Measurements from ENCODE around the gene XRCC5. TPM values are rescaled to one million over a fixed set of nuclear protein-coding genes. Genes with fewer than 3 reads are reported as not detected.

Gene XRCC5
- total RNA-seq, 1 experiment from 2014 or later, result 290 TPM

DNA sequence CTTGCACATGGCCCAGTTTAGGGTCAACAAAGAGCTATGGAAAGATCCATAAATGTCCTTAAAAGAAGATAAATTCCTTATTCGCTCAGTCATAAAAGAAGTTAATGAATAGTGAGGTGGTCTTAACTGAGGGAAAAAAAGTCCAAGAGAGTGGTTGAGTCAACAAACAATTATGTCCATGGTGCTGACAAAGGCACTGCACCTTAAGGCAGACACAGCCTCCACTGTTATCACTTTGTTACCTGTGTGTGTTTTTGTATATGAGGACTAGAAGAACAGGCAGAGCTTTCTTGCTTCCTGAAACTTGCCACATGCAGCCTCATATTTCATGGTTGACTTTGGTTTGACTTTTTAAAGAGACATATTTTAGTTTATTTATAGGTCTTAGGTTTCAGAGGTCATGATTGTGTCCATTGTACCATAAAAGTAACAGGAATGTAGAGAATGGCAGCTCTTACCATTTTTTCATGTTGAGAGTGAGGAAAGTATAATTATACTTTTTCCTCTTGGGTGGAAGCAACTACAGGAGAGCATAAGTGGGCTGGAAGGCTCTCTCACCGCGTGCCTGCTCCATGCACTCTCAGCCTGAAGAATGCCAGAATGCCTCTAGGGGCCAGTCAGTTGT is 93.6 kb downstream of the XRCC5 start:
- ATAC-seq, result no peak
- POLR2A ChIA-PET (ENCODE audit: unreplicated experiment), result no interaction called here
- no peak overlapping the region for H3K27ac ChIP-seq (ENCODE audit: low read length)

DNA sequence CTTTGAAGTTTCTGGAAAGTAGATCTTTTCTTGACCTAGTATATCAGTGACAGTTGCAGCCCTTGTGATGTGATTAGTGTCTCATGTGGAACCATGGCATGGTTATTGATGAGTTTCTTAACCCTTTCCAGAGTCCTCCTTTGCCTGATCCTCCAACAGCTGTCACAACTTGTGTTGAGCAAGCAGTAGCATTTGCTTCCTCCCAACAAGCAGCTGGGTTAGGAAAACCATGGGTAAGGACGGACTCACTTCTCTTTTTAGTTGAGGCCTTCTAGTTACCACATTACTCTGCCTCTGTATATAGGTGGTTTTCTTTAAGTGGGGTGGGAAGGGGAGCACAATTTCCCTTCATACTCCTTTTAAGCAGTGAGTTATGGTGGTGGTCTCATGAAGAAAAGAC is 96.3 kb downstream of the XRCC5 start:
- H3K4me1 ChIP-seq (ENCODE audit: insufficient read depth, low read length), result no peaks in the 10 kb centered on the region
- CTCF ChIA-PET, result no interaction called here

More for the DNA sequence above, 93.6 kb downstream of the XRCC5 start:
- H3K4me3 ChIP-seq (ENCODE audit: low read length), result no peak overlapping the region
- H3K4me2 ChIP-seq (ENCODE audit: low read length), result no peak overlapping the region
- no peaks in the 10 kb centered on the region for H3F3A ChIP-seq (ENCODE audit: low read length, unreplicated experiment)
- TF ChIP-seq EZH2phosphoT487 (IDR thresholded peaks at IDR 0.05; ENCODE audit: borderline replicate concordance, low read length) (no peak), EZH2 (IDR thresholded peaks at IDR 0.05; ENCODE audit: low read length, unreplicated experiment) (no peak)
- TF ChIP-seq, protein P1, sequence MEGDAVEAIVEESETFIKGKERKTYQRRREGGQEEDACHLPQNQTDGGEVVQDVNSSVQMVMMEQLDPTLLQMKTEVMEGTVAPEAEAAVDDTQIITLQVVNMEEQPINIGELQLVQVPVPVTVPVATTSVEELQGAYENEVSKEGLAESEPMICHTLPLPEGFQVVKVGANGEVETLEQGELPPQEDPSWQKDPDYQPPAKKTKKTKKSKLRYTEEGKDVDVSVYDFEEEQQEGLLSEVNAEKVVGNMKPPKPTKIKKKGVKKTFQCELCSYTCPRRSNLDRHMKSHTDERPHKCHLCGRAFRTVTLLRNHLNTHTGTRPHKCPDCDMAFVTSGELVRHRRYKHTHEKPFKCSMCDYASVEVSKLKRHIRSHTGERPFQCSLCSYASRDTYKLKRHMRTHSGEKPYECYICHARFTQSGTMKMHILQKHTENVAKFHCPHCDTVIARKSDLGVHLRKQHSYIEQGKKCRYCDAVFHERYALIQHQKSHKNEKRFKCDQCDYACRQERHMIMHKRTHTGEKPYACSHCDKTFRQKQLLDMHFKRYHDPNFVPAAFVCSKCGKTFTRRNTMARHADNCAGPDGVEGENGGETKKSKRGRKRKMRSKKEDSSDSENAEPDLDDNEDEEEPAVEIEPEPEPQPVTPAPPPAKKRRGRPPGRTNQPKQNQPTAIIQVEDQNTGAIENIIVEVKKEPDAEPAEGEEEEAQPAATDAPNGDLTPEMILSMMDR (conservative IDR thresholded peaks at IDR 0.05; ENCODE audit: low read depth, low read length), result no peak
- H3K36me3 ChIP-seq (ENCODE audit: low read depth, low read length), result peaks cover 95% of the 10 kb centered on the region
- no peaks in the 10 kb centered on the region for H3K79me2 ChIP-seq (ENCODE audit: low read length)
- CTCF ChIA-PET, result no interaction called here
- H3K9ac ChIP-seq (ENCODE audit: low read length), result no peak overlapping the region
- H3K9me2 ChIP-seq (replicated peaks; ENCODE audit: low read length), result no peaks in the 10 kb centered on the region
- no peaks in the 10 kb centered on the region for H3K9me3 ChIP-seq (ENCODE audit: low read length)
- H2AFZ ChIP-seq (ENCODE audit: low read length), result no peak overlapping the region
- H3K4me1 ChIP-seq (ENCODE audit: insufficient read depth, low read length), result no peaks in the 10 kb centered on the region
- 0 out of 2 replicates have a peak, but pooled peaks cover 5% of the 10 kb centered on the region for H4K20me1 ChIP-seq (ENCODE audit: low read length)
- no peaks in the 10 kb centered on the region for H3K27me3 ChIP-seq (ENCODE audit: low read length)
- intact Hi-C loops (cut with micrococcal nuclease), result loop anchor here (5.0 kb wide), 1 partner anchor 80 kb away; no protein-coding TSS in a partner anchor
- no peak for DNase-seq
- BruUV-seq (replicated peaks), result no TSS peak

More for the DNA sequence above, 96.3 kb downstream of the XRCC5 start:
- Histone ChIP-seq H3K27me3 (ENCODE audit: low read length) (no peaks in the 10 kb centered on the region), H3K36me3 (ENCODE audit: low read depth, low read length) (peaks cover 87% of the 10 kb centered on the region), H3K79me2 (ENCODE audit: low read length) (no peaks in the 10 kb centered on the region), H3K9me3 (ENCODE audit: low read length) (no peaks in the 10 kb centered on the region), H3K27ac (ENCODE audit: low read length) (no peak overlapping the region), H2AFZ (ENCODE audit: low read length) (no peak overlapping the region), H3K9ac (ENCODE audit: low read length) (no peak overlapping the region), H3F3A (ENCODE audit: low read length, unreplicated experiment) (no peaks in the 10 kb centered on the region), H3K4me3 (ENCODE audit: low read length) (no peak overlapping the region), H3K4me2 (ENCODE audit: low read length) (no peak overlapping the region), H4K20me1 (ENCODE audit: low read length) (0 out of 2 replicates have a peak, but pooled peaks cover 5% of the 10 kb centered on the region), H3K9me2 (replicated peaks; ENCODE audit: low read length) (no peaks in the 10 kb centered on the region)
- intact Hi-C loops (cut with micrococcal nuclease), result no loop called here
- TF ChIP-seq, protein P1 (conservative IDR thresholded peaks at IDR 0.05; ENCODE audit: low read depth, low read length), result no peak
- no peak for TF ChIP-seq EZH2 (IDR thresholded peaks at IDR 0.05; ENCODE audit: low read length, unreplicated experiment)
- TF ChIP-seq EZH2phosphoT487 (IDR thresholded peaks at IDR 0.05; ENCODE audit: borderline replicate concordance, low read length), result no peak
- TSS peak; percentile 14 for BruUV-seq (replicated peaks)
- no peak for ATAC-seq
- POLR2A ChIA-PET (ENCODE audit: unreplicated experiment), result no interaction called here
- DNase-seq, result no peak

Data from PC-3 (cell line).